ENCODE measurements around the gene EDNRB. TPM values are rescaled to one million over a fixed set of nuclear protein-coding genes. Genes with fewer than 3 reads are reported as not detected.

EDNRB gene
- polyA plus RNA-seq, 10 donors = 10.2 to 19.8 (median 14.1) TPM

DNA sequence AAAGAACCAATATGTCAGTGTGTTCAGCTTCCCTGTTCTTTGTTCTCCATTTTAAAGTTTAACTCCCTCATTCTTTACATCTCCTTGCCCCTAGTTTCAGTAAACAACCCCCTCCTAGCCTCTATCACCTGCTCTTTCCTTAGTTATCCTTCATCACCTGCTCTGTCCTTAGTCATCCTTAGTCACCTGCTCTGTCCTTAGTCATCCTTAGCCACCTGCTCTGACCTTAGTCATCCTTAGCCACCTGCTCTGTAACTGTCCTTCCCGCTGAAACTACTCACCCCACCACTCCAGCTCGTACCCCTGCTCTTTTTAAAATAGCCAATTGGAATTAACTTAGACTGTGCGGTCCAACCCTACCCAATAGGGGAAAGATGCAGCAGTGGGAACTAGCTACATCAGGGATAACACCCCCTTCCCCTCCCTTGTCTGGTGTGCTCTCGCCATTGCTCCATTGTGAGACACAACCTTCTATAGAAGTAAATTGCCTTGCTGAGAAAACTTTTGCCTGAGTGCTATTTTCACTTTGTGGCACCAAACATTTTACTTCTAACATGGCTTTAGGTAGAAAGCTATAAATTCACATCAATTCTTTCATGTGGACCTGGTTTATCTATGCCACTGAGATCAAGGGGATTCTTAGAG is 16.2 kb downstream of the EDNRB start:
- no peak for DNase-seq

DNA sequence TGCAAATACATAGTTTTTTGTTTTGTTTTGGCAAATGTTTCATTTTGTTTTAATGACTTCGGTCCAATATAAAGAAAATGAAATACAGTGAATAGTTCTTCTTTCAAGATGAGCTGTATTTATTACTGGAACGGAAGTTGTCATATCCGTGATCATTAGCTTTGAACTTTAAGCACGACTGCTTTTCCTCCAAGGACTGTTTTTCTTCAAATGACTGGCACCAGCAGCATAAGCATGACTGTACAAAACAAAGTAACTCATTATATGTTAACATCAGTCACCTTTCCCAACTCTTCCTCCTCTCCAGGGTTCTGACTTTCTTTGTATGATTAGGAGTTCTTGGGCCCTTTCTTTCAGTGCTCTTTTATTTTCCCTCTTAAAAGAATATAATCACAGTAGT is 20.5 kb downstream of the EDNRB start:
- peak in 1 of 3 donors; percentile 22 for DNase-seq

DNA sequence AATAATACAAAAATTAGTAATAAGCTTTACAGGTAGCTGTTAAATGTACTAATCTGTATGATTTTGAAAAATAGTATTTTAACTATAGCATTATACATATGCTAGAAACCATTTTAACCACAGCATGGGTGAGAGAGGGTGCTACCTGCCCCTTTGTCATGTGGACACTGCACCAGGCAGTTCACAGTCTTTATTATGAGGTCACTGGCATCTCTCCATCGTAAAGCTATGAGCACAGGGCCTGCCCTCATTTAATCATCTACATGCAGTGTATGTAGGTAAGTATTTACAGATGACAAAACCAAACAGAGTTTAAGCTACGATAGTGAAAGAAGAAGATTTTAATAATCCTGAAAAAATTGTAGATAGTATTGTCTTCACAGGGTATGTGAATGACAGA is 21.7 kb downstream of the EDNRB start:
- DNase-seq = no peak

DNA sequence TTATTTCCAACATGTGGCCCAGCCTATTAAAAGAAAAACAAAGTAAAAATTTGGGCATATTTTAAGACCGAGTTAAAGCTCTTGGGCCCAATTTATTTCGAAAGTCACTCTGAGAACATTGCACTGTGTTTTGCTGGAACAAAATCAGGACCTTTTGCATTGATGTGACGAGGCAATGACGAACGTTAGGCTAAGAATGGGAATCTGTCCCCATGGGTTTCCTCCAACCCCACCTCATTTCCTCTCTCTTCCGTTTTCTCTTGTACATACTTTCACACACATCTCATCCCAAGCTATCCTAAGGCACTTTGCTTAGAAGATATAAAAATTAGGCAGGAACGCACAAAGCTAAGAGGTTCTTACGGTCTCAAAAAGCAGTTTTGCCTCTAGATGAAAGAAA is 22.1 kb downstream of the EDNRB start:
- DNase-seq = peak; percentile 32 to 67 (median 58)

DNA sequence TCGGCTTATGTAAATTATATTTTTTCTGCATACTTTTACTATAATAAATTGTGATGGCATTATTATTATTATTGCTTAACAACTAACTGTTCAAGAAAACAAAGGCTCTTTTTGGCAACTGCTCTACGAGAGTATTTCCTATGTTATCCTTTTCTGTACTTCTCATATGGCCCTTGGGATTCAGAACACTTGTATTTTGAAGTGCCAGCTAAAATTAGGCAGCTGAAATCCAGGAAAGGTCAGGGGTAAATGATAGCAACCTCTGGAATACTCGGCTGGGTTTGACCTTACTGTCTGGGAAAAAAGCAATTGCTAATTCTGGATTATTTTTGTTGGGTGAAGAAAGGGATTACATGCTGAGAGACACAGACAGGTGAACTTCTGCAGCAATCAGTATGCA is 23.9 kb downstream of the EDNRB start:
- DNase-seq = no peak

DNA sequence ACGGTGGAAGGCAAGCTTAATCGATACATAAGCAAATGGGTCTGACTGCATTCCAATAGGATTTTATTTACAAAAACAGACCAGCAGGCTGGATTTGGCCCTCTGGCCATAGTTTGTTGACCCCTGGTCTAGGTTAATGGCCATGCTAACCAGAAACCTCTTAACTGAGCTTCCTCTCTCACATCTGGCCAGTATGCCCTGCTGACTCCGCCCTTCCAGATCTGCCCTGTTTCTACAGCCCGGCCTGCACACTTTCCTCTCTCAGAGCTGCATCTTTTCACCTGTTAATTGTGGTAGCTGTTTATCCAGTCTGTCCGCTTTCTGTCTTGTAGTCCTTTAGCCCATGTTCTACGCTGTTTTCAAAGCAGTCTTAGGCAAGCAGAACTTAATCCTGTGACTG is 25.6 kb downstream of the EDNRB start:
- DNase-seq = no peak

DNA sequence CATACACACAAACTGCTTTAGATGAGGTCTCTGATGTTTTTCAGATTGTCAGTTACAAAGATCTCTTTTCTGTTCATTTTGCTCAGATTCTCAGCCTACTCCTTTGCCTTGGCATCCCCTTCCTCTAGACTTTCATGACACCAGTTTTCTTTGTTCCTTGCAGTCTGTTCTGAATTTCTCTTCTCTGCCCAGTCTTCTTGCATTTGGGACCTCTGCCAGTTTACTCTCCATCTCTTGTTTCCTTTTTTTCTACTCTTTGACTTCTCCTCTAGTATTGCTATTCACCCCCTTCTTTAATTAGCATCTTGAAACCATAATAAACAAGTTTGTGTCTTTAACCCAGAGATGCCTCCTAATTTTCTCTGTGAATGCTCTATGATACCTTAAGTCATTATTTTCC is 26.1 kb downstream of the EDNRB start:
- no peak for DNase-seq

DNA sequence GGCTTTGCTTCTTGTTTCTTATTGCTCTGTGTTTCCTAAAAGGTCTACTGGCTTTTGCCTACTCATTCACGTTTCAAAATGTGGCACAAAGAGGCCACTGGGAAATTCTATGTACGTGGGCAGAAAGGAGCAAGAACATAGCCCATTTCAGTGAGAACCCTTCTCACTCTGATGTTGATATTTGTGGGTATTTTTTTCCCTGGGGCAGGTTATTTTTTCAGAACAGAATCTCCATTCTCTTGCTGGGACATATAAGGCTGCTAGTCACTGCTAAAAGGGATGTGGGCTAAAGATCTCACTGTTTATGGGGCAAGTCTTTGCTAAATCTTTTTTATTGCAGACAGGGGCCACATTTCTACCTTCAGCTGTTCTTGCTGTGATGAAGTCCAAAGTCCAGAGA is 27.1 kb downstream of the EDNRB start:
- no peak for DNase-seq

DNA sequence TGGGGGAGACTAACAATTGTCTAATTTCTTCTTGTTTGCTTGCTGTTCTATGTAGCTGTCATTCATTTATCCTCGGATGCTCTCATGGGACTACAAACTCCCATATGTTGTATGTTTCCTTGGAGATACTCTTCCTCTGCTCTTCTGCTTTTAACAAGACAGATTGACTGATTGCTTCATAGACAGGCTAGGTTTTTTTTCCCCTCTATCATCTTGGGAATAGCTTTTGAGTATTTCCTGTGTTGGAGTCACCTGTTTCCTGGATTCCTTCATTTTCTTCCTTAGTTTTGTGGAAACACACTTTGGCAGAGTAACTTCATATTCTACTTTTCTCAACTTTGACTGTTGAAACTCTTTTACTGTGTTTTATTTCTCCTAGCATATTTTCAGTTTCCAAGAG is 27.6 kb downstream of the EDNRB start:
- no peak for DNase-seq

DNA sequence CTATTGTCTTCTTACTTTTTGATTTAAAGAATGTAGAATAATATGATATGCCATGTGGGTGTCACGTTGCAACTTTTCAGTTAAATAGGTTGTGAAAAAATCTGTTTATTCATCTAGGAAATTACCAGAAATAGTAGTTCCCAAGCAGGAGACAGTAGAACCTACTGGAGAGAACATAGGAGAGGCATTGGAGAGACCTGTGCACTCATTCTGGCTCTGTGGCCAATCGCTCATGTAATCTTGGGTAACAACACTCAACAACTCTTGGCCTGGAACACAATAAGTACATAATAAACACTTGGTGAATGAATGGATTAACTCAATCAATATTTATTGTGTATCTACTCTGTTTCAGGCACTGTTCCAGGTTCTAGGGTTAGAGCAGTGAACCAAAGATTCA is 35.3 kb downstream of the EDNRB start:
- DNase-seq = no peak

DNA sequence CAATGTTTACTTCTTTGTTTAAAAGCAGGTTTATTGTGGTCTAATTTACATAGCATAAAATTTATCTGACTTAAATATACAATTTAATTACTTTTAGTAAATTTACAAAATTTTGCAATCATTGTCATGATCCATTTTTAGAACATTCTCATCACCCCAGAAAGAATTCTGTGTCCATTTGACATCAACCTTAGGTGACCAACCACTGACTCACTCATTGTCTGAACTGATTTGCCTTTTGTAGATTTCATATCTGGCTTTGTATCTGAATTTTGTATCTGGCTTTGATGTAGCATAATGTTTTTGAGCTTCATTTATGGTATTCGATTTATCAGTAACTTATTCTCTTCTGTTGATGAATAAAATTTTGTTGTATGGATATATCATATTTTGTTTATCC is 40.4 kb downstream of the EDNRB start:
- no peak for DNase-seq

DNA sequence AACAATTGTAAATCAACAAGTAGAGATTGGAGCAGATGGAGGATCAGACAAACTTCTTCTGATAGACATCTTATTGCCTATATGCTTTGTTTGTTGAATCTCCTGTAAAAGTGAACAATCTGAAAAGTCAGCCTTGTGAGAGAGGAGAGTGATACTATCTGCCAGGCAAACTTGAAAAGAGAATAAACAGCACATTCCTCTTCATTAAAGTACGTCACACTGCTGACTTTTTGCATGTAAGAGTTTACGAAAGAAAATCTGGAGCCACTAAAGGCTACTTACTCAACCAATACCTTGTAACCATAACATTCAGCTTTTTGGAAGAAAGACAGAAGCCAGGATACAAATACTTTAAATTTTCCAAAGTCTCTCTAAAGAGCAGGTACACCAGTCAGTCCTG is 42.5 kb downstream of the EDNRB start:
- no peak for DNase-seq

DNA sequence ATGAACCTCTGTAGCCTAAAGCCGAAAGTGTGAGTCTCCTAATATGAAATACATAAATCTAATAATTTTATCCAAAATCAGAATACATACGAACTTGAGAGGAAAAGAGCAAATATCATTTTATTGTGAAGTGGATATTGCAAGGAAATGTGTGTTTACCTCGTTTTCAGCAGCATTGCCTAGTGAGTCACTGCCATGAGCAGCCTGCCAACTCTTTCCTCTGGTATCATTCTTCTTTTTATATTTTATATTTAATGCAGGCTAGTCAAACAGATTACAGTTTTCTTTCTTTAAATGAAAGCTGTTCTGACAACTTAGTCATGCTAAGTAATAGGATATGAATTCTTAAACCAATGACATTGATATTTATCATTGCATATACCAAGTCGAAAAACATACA is 44.2 kb downstream of the EDNRB start:
- DNase-seq = no peak

DNA sequence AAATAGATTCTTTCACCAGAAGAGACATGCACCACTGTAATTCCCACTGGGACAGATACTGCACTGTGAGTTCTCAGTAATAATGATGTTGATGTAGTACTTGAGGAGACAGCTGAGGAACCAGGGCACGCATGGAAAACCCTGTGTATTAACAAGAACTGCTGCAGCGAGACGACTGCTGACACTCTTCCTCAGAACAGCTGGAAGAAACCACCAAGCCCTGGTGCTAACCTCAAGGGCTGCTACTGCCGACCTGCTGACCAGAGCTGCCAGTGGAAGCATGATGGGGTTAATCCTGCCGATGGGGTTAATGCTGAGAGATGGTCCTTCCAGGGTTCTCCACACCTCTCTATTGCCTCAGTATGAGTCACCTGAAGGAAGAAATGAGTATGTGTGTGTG is 45.6 kb downstream of the EDNRB start:
- DNase-seq = no peak

DNA sequence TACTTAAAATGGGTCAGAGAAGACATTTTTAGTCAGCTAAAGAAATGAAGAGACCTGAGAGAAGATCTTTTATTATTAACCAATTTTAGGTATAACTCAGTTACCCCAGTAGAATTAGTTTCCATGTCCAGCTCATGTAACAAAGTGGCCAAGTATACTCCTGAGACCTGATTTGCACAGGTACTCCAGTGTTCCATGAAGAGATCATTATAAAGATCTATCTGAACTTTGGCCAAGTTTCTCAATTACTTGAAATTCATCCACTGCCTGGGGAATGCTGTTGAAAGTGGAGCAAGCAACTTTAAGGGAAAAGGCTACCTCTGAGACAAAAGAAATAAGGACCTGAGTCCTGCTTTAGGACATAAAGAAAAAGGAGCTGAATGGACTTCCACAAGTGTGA is 47.0 kb downstream of the EDNRB start:
- no peak for DNase-seq

DNA sequence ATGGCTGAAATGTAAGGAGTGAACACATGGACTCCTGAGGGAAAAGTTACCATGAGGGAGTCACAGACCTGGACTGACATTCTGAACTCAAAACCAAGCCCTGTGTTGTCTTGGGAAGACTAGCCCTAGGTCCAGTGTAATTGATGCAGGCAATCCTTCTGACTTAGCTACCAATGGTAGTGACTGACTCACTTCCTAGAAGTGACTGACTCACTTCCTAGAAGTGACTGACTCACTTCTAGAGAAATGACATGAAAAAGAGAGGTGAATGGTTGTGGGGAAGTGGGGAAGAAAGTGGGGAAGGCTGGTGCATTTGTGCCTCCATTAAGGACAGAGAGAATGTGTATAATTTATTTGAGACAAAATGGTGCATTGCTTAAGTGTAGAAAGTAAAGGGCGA is 49.9 kb downstream of the EDNRB start:
- no peak for DNase-seq

DNA sequence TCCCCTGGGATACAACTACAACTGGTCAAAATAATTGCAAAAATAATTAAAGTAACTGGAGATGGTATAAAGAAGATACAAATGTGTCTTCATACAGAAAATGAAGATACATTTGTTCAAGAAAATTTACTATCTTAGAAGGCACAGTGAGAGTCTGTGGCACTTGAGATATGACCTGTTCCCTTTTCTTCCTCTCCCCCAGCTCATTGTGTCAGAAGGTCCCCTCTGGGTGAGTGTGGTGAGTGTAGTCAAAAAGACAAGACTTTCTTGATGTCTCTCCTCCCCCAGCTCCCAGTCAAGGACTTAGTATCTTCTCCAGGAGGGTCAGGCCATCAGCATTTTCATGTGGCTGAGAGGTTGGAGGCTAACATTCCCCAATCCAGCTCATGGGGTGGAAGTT is 51.7 kb downstream of the EDNRB start:
- no peak for DNase-seq

DNA sequence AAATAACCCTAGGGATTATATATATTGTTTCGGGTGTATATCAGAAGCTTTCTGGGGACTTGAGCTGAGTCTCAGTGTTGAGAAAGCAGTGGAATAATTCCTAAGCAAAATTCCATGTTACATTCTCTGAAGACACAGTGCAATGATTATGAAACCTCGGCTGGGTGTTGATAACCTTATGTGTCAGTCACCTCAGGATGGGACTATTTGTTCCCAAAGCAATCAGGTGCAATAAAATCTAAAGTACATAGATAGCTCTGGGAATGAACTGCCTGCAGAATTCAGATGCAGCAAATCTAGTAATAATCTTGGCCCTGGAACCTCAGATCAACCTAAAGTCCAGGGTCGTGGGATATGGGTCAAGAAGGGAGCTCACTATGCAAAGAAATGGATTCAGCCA is 53.0 kb downstream of the EDNRB start:
- DNase-seq = no peak

DNA sequence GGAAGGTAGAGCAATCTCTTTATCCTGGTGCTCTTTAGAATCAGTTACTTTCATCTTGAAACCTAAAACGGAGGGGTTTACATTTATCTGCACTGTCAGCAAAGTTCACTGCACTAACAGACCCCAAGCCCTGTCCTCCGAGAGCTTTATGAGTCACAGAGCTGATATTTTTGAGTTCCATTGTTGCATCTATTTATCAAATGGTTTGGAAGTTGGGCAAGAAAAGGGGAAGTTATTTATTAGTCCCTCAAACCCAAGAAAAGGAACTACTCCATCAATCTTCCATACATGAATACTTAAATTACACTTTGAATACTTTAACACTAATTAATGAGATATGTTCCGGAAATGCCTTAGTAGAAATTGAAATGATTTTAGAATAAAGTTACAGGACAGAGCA is 55.5 kb downstream of the EDNRB start:
- DNase-seq = no peak

DNA sequence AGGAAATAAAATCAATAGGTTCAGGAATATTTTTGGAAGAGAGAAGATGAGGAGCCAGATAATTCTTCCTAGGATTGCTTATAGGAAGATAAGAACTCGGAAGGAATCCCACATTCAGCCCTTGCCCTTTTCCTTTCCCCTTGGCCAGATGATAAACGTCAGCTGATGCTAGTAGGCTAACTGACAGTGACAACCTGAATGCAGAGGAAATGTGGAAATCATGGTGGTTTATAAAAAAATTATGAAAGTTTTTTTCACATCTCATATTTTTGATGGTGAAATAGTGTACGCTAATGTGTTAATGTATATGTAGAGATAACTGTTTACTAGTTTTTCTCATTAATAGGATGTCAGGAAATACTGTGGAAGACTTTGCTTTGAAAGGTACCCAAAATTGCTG is 56.9 kb downstream of the EDNRB start:
- no peak for DNase-seq

DNA sequence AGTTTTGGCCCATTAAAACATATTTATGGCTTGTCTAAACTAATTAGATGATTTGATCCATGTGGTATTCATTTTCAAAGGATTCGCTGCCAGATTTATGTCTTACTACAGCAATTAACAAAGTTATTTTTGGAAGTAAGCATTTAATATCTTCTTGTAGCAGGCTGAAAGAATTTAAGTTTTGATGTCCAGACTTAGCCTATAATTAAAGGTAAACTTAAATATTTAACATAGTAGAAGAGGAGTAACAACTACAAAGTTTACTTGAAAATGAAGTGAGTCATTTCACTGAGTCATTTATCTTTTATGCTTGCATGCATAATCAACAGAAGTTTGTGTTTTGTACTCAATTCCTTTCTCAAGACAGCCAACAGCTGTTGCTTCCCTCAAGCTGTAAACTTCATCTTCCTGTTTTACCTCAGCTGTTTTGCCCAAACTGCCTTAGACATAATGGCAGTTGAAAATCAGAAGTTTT is 58.1 kb downstream of the EDNRB start:
- DNase-seq = peak in 1 of 3 donors; percentile 34

DNA sequence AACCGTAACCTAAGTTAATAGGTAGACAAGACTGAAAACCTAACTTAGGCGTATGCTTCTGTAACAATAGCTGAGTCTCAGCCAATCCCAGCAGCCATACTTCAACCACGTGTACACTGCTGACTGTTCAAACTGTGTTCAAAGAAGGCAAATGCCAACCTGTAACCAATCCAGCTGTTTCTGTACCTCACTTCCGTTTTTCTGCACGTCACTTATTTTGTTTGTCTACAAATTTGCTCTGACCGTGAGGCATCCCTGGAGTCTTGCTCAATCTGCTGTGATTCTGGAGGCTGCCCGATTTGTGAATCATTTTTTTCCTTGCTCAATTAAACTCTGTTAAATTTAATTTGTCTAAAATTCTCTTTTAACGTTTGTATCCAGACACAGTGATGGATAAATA is 59.2 kb downstream of the EDNRB start:
- no peak for DNase-seq

DNA sequence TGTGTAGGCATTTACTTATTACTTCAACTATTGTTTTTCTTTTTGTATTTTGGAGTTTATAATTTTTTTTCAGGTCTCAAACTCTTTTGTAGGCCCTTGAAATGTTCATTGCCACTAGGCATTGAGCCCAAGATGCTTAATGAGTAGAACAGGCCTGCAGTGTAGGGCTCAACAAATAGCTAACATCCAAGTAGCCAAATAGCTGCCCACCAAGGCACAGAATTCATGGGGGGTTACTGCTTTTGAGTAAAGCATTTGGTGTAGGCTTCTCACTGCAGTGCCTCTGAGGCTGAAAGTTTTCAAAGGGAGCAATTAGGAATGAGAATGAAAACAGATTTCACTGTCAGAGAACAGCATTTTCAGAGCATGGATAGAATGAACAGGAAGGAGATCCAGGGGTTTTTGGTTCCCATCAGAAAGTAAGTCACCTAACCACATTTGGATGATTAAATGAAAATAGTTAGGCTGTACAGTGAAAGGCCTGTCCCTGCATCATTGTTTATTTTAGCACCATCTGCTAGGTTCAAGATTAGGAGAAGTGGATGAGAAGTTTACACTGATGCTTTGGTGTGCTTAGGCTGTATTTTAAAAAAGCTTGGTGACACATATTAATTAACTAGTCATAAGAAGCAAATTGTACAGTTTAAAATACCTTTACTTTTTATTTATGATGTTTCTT is 61.0 kb downstream of the EDNRB start:
- DNase-seq = no peak

DNA sequence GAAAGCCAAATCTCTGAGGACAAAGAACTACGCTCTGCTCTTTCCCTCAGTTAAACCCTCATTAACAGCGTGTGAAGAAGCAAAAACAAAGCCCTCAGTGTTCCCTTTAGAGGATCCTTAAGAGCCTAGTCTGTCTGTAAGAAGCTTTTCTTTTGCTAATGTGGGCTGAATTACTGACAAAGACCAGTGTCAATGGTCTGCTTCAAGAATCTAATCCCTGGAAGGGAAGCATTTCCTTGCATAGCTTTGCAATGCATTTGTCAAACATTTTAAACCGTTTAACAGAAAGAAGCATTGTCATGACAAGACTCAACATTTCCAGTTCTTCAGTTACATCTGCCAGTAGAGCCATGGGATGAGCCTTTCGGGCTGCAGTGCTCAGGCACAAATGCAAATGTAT is 64.9 kb downstream of the EDNRB start:
- no peak for DNase-seq
